Measurements from ENCODE around the gene KIAA1614. TPM values are rescaled to one million over a fixed set of nuclear protein-coding genes. Genes with fewer than 3 reads are reported as not detected.
A peak's percentile ranks its signal among the peaks of the same experiment; 100 is the strongest.

Gene KIAA1614, protein sequence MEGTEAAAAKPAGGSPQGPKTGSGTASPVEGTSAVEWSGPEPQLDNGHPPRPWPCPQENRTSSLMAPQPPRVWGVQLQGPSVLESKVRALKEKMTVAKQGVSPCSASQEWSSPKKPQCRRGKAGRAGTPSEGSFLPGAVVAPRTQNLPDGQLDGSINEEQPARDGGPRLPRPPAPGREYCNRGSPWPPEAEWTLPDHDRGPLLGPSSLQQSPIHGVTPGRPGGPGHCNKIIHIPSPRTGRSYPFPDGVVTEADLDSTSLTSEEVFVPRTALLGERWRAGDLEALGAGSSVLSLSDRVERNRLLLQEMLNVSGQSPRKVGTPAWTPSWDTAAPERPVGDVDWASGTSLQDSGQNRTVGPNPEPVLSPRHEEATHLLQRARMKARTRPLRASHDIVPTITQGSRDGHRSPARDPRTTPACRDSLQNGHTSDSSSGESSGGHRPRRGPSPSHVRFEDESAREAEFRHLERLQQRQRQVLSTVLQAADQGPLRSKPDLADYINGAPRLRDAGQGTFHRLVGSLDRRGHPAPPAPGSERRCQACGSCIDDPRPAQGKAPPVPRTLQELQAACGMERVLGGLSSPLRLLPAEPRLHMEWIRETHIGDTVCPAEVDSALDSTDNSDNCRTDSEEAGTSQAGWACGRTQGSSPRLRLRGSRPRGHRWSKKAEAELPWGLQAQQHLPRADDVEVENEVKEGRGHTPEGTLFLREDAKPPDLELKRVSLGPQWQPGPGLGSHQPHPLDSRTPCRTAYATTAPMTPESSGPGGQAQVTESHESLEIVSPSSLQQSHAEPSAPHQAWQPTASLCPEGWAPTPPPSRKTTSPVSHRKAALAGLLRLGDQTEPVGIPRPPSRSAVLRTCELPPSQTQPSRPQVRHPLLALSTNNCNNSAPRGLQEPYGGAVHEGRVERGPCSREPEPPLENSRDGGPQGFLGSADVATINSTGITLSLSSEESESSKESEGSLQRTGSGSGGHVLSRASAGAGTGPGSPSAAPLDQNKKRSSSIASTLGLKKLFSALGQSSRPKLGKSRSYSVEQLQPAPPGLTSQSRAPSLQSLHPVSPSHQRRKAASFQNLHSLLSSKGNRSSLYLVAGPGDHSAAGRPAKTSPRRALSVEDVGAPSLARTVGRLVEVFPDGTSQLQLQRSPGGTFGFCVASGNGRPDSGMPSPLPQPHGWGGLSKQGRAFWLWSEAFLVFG
- polyA plus RNA-seq (2013, experiment 1 of 2): 1.8 TPM
- 2.1 TPM for polyA plus RNA-seq (2013, experiment 2 of 2)

DNA sequence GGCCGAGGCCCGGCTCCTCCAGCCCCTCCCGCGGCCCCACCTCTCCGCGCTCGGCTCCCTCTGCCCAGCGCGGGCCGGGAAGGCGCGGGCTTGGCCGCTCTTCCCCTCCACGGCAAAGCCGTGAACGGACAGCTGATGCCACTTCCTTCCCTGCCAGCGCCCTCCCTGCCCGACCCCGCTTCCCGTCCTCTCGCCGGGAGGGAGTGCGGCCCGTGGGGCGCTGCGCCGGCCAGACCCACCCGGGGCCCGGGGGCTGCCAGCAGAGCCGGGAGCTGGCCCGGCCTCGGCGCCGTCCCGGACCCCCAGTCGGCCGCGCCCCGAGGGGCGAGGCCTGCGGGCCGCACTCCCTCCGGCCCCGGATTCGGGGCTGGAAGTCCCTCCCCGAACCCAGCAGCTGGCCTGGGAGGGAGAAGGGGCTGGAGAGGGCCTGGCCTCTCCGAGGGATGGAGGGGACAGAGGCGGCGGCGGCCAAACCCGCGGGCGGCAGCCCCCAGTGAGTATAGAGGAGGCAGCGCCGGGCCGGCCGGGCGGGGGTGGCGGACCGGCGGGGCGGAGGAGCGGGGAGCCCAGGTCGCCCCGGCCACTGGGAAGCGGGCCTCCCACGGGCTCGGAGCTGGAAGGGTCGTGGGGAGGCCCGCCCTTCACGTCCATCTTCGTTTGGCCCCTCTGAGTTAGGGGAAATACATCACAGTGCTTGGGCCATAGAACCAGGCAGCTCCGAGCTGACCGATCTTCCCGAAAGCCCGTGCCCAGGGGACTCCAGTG, at the start of gene KIAA1614:
Gene KIAA1614, plus strand, starts transcription at position 97 of the 765 bp plus-strand sequence. Its CDS starts 347 bp downstream, at position 444.
- peak within 1 kb of the TSS; percentile 77 for H3K4ac ChIP-seq (ENCODE audit: low read depth, low read length)
- H3K79me1 ChIP-seq (ENCODE audit: low read length): no peaks in the 10 kb centered on the region
- H3K79me2 ChIP-seq (ENCODE audit: control insufficient read depth, insufficient read depth, low read length): no peaks in the 10 kb centered on the region
- no peaks in the 10 kb centered on the region for H3K27me3 ChIP-seq (ENCODE audit: insufficient read depth, low read length, poor library complexity)
- H3K4me1 ChIP-seq (ENCODE audit: control insufficient read depth, low read depth, low read length): peaks cover 2% of the 10 kb centered on the region
- H2BK15ac ChIP-seq (replicated peaks; ENCODE audit: low read depth): no peak within 1 kb of the TSS
- H3K27ac ChIP-seq (ENCODE audit: low read depth, low read length): peak within 1 kb of the TSS; percentile 35
- no peak within 1 kb of the TSS for H2AK5ac ChIP-seq (ENCODE audit: low read length)
- H2BK120ac ChIP-seq (ENCODE audit: low read depth, low read length): peak within 1 kb of the TSS; percentile 32
- peak within 1 kb of the TSS; percentile 94 for H3K56ac ChIP-seq (ENCODE audit: low read length)
- H2BK5ac ChIP-seq (ENCODE audit: low read length): peak within 1 kb of the TSS; percentile 46
- peak within 1 kb of the TSS; percentile 81 for H3K18ac ChIP-seq (ENCODE audit: low read length)
- H4K5ac ChIP-seq (ENCODE audit: low read length): no peak within 1 kb of the TSS
- H3K4me2 ChIP-seq (ENCODE audit: low read length): peak within 1 kb of the TSS; percentile 77
- H4K8ac ChIP-seq (ENCODE audit: low read depth, low read length): no peak within 1 kb of the TSS
- H3K4me3 ChIP-seq (ENCODE audit: low read length): peak within 1 kb of the TSS; percentile 70
- H3K9ac ChIP-seq (ENCODE audit: low read length): peak within 1 kb of the TSS; percentile 88
- peak; percentile 67 for DNase-seq
- no CpG with 5 or more reads among the region's 76 CpGs for WGBS (ENCODE audit: extremely low coverage, insufficient coverage, low lambda C conversion rate)
- H3K36me3 ChIP-seq (ENCODE audit: control insufficient read depth, insufficient read depth, low read length): no peaks in the 10 kb centered on the region
- H3K23ac ChIP-seq (ENCODE audit: low read length): peak within 1 kb of the TSS; percentile 71

- no peak overlapping the region for H3K4me3 ChIP-seq (ENCODE audit: low read length)
- no peak overlapping the region for H2BK15ac ChIP-seq (replicated peaks; ENCODE audit: low read depth)
- WGBS (ENCODE audit: extremely low coverage, insufficient coverage, low lambda C conversion rate): no CpG with 5 or more reads among the region's 6 CpGs
- peak; percentile 37 for DNase-seq
- H3K23ac ChIP-seq (ENCODE audit: low read length): no peak overlapping the region
- H3K4ac ChIP-seq (ENCODE audit: low read depth, low read length): no peak overlapping the region
- H2AK5ac ChIP-seq (ENCODE audit: low read length): no peak overlapping the region
- no peak overlapping the region for H3K18ac ChIP-seq (ENCODE audit: low read length)
- H2BK120ac ChIP-seq (ENCODE audit: low read depth, low read length): no peak overlapping the region
- no peaks in the 10 kb centered on the region for H3K79me1 ChIP-seq (ENCODE audit: low read length)
- H3K56ac ChIP-seq (ENCODE audit: low read length): no peak overlapping the region
- no peak overlapping the region for H2BK5ac ChIP-seq (ENCODE audit: low read length)
- H4K5ac ChIP-seq (ENCODE audit: low read length): no peak overlapping the region
- no peak overlapping the region for H3K4me2 ChIP-seq (ENCODE audit: low read length)
- no peaks in the 10 kb centered on the region for H3K79me2 ChIP-seq (ENCODE audit: control insufficient read depth, insufficient read depth, low read length)
- no peak overlapping the region for H3K9ac ChIP-seq (ENCODE audit: low read length)
- no peaks in the 10 kb centered on the region for H3K4me1 ChIP-seq (ENCODE audit: control insufficient read depth, low read depth, low read length)
- no peaks in the 10 kb centered on the region for H3K36me3 ChIP-seq (ENCODE audit: control insufficient read depth, insufficient read depth, low read length)
- no peak overlapping the region for H4K8ac ChIP-seq (ENCODE audit: low read depth, low read length)
- H3K27me3 ChIP-seq (ENCODE audit: insufficient read depth, low read length, poor library complexity): no peaks in the 10 kb centered on the region
- no peak overlapping the region for H3K27ac ChIP-seq (ENCODE audit: low read depth, low read length)
Observed at GRCh38 chr1:180863158-180863775, 49.4 kb upstream of the KIAA1614 start.

- no peaks in the 10 kb centered on the region for H3K36me3 ChIP-seq (ENCODE audit: control insufficient read depth, insufficient read depth, low read length)
Observed at GRCh38 chr1:180881806-180882509, 30.7 kb upstream of the KIAA1614 start.

DNA sequence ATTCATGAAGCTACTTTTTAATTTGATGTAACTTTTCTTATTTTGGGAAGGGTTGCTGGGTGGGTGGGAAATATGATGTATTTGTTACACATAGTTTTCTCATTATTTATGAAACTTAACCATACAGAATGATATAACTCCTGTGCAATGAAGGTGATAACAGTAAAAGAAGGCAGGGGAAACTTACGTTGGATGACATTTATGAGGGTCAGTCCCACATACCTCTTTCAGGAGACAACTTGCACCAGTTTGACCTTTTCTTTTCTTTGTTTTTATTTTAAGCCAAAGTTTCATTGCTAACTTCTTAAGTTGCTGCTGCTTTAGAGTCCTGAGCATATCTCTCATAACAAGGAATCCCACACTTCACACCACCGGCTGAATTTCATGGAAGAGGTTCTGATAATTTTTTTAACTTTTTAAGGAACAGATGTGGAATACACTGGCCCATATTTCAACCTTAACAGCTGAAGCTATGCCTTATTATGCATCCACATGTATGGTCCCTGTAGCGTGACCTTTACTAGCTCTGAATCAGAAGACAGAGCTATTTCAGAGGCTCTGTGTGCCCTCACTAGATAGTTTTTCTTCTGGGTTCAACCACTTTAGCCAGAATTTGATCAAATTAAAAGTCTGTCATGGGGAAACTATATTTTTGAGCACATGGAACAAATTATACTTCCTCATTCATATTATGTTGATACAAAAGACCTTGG, 28.0 kb upstream of the KIAA1614 start:
- H3K79me1 ChIP-seq (ENCODE audit: low read length): no peaks in the 10 kb centered on the region
- H2BK120ac ChIP-seq (ENCODE audit: low read depth, low read length): no peak overlapping the region
- H3K18ac ChIP-seq (ENCODE audit: low read length): no peak overlapping the region
- no peak overlapping the region for H3K23ac ChIP-seq (ENCODE audit: low read length)
- no peak overlapping the region for H4K8ac ChIP-seq (ENCODE audit: low read depth, low read length)
- H3K4me1 ChIP-seq (ENCODE audit: control insufficient read depth, low read depth, low read length): no peaks in the 10 kb centered on the region
- H3K27me3 ChIP-seq (ENCODE audit: insufficient read depth, low read length, poor library complexity): no peaks in the 10 kb centered on the region
- H4K5ac ChIP-seq (ENCODE audit: low read length): no peak overlapping the region
- no peak overlapping the region for H2BK15ac ChIP-seq (replicated peaks; ENCODE audit: low read depth)
- no peak overlapping the region for H3K27ac ChIP-seq (ENCODE audit: low read depth, low read length)
- no peak overlapping the region for H3K56ac ChIP-seq (ENCODE audit: low read length)
- WGBS (ENCODE audit: extremely low coverage, insufficient coverage, low lambda C conversion rate): no CpG with 5 or more reads among the region's 3 CpGs
- no peaks in the 10 kb centered on the region for H3K79me2 ChIP-seq (ENCODE audit: control insufficient read depth, insufficient read depth, low read length)
- no peaks in the 10 kb centered on the region for H3K36me3 ChIP-seq (ENCODE audit: control insufficient read depth, insufficient read depth, low read length)
- H3K4ac ChIP-seq (ENCODE audit: low read depth, low read length): no peak overlapping the region
- DNase-seq: no peak
- no peak overlapping the region for H3K4me3 ChIP-seq (ENCODE audit: low read length)
- no peak overlapping the region for H2BK5ac ChIP-seq (ENCODE audit: low read length)
- no peak overlapping the region for H3K9ac ChIP-seq (ENCODE audit: low read length)
- no peak overlapping the region for H2AK5ac ChIP-seq (ENCODE audit: low read length)
- no peak overlapping the region for H3K4me2 ChIP-seq (ENCODE audit: low read length)

More at GRCh38 chr1:180881806-180882509, 30.7 kb upstream of the KIAA1614 start:
- Histone ChIP-seq H3K4me3 (ENCODE audit: low read length) (no peak overlapping the region), H2BK120ac (ENCODE audit: low read depth, low read length) (no peak overlapping the region), H3K79me2 (ENCODE audit: control insufficient read depth, insufficient read depth, low read length) (no peaks in the 10 kb centered on the region), H2BK5ac (ENCODE audit: low read length) (no peak overlapping the region), H2AK5ac (ENCODE audit: low read length) (no peak overlapping the region), H3K4me2 (ENCODE audit: low read length) (no peak overlapping the region), H3K4me1 (ENCODE audit: control insufficient read depth, low read depth, low read length) (no peaks in the 10 kb centered on the region), H3K79me1 (ENCODE audit: low read length) (no peaks in the 10 kb centered on the region), H3K27me3 (ENCODE audit: insufficient read depth, low read length, poor library complexity) (no peaks in the 10 kb centered on the region), H3K9ac (ENCODE audit: low read length) (no peak overlapping the region), H4K8ac (ENCODE audit: low read depth, low read length) (no peak overlapping the region), H3K56ac (ENCODE audit: low read length) (peak overlapping the region; percentile 42), H3K23ac (ENCODE audit: low read length) (peak overlapping the region; percentile 53), H3K27ac (ENCODE audit: low read depth, low read length) (peak overlapping the region; percentile 40), H4K5ac (ENCODE audit: low read length) (no peak overlapping the region), H3K18ac (ENCODE audit: low read length) (no peak overlapping the region), H2BK15ac (replicated peaks; ENCODE audit: low read depth) (no peak overlapping the region), H3K4ac (ENCODE audit: low read depth, low read length) (no peak overlapping the region)
- no CpG with 5 or more reads among the region's 6 CpGs for WGBS (ENCODE audit: extremely low coverage, insufficient coverage, low lambda C conversion rate)
- peak; percentile 86 for DNase-seq
